WTC11 (cell line): ENCODE measurements around the gene ANKRD11. TPM values are rescaled to one million over a fixed set of nuclear protein-coding genes. Genes with fewer than 3 reads are reported as not detected.

Source experiments
- ATAC-seq: fragments of 200-7000 bp; cut with Tn5 transposase; 2 replicates; pipeline ENCODE4 v1.10.0; 2021; ENCODE audit warnings: mild to moderate bottlenecking, moderate library complexity
- CTCF ChIA-PET: fragments of 300-600 bp; sonication (Branson Sonifier 250); formaldehyde crosslinking; loops from one replicate; lab custom pipeline; 2021; ENCODE audit warnings: antibody characterized with exemption; lab: Charles Lee
- POLR2A ChIA-PET: fragments of 350-600 bp; sonication (Branson Sonifier 250); formaldehyde crosslinking; loops from one replicate; lab custom pipeline; 2021; ENCODE audit warnings: antibody characterized with exemption; lab: Charles Lee
- DNase-seq: peaks from one replicate; pipeline ENCODE4 v3.0.0; 2021; ENCODE audit warnings: low spot score
- H3K27ac Mint-ChIP-seq: 2 replicates; pipeline ENCODE4 v1.8.0; 2021; ENCODE audit warnings: mixed read lengths
- H3K27me3 Mint-ChIP-seq: 2 replicates; pipeline ENCODE4 v1.8.0; 2021; ENCODE audit warnings: low read depth, mild to moderate bottlenecking, moderate library complexity, mixed read lengths
- H3K36me3 Mint-ChIP-seq: 2 replicates; pipeline ENCODE4 v1.8.0; 2021; ENCODE audit warnings: mixed read lengths
- H3K4me1 Mint-ChIP-seq: 2 replicates; pipeline ENCODE4 v1.8.0; 2022; ENCODE audit warnings: mixed read lengths
- H3K4me3 Mint-ChIP-seq: 2 replicates; pipeline ENCODE4 v1.8.0; 2021; ENCODE audit warnings: mild to moderate bottlenecking, moderate library complexity, mixed read lengths
- H3K9me3 Mint-ChIP-seq: 2 replicates; pipeline ENCODE4 v1.8.0; 2021; ENCODE audit warnings: mixed read lengths
- CREM ChIP-seq: sonication (generic); formaldehyde crosslinking; IDR thresholded peaks from 2 replicates; pipeline ENCODE4 v1.8.1; 2022; ENCODE audit warnings: mild to moderate bottlenecking, missing genetic modification reagents, moderate library complexity
- ELF4 ChIP-seq: sonication (generic); formaldehyde crosslinking; IDR thresholded peaks from 2 replicates; pipeline ENCODE4 v1.8.1; 2022; ENCODE audit warnings: low read depth, mild to moderate bottlenecking, moderate library complexity, missing genetic modification reagents
- FOXJ3 ChIP-seq: sonication (generic); formaldehyde crosslinking; IDR thresholded peaks from 2 replicates; pipeline ENCODE4 v1.9.0; 2021; ENCODE audit warnings: missing genetic modification reagents, mild to moderate bottlenecking, borderline replicate concordance
- KAT7 ChIP-seq: sonication (generic); formaldehyde crosslinking; IDR thresholded peaks from 2 replicates; pipeline ENCODE4 v1.8.1; 2023; ENCODE audit warnings: missing genetic modification reagents, mild to moderate bottlenecking, borderline replicate concordance
- SMAD3 ChIP-seq: sonication (generic); formaldehyde crosslinking; IDR thresholded peaks from 2 replicates; pipeline ENCODE4 v1.8.0; 2022; ENCODE audit warnings: missing genetic modification reagents, mild to moderate bottlenecking, borderline replicate concordance
- SMAD4 ChIP-seq: sonication (generic); formaldehyde crosslinking; IDR thresholded peaks from 2 replicates; pipeline ENCODE4 v1.8.0; 2022; ENCODE audit warnings: mild to moderate bottlenecking, missing genetic modification reagents
- SP1 ChIP-seq: sonication (generic); formaldehyde crosslinking; conservative IDR thresholded peaks from 2 replicates; pipeline ENCODE4 v1.8.1; 2022; ENCODE audit warnings: missing genetic modification reagents
- TCF7 ChIP-seq: sonication (generic); formaldehyde crosslinking; IDR thresholded peaks from 2 replicates; pipeline ENCODE4 v1.8.0; 2022; ENCODE audit warnings: mild to moderate bottlenecking, low read depth, missing genetic modification reagents, moderate library complexity
- ZBTB21 ChIP-seq: sonication (generic); formaldehyde crosslinking; IDR thresholded peaks from 2 replicates; pipeline ENCODE4 v1.8.1; 2023; ENCODE audit warnings: mild to moderate bottlenecking, missing genetic modification reagents, borderline replicate concordance
- ZNF263 ChIP-seq: sonication (generic); formaldehyde crosslinking; IDR thresholded peaks from 2 replicates; pipeline ENCODE4 v1.8.1; 2022; ENCODE audit warnings: low read depth, mild to moderate bottlenecking, moderate library complexity, missing genetic modification reagents
- total RNA-seq: library from RNA; stranded (reverse); gene quantifications from 3 replicates; pipeline ENCODE4 v1.2.3, GENCODE V29; 2021
- TF ChIP-seq, protein P1 (sequence below): fragments of 250-450 bp; sonication (Bioruptor Pico); IDR thresholded peaks from 2 replicates; pipeline ENCODE4 v2.1.2; 2022; ENCODE audit warnings: mild to moderate bottlenecking, moderate library complexity
- TF ChIP-seq, protein P2 (sequence below): sonication (generic); formaldehyde crosslinking; IDR thresholded peaks from 2 replicates; pipeline ENCODE4 v1.8.0; 2022; ENCODE audit warnings: mild to moderate bottlenecking, missing genetic modification reagents
- TF ChIP-seq, protein P3 (sequence below): sonication (generic); formaldehyde crosslinking; IDR thresholded peaks from 2 replicates; pipeline ENCODE4 v1.8.1; 2022; ENCODE audit warnings: missing genetic modification reagents, borderline replicate concordance
- TF ChIP-seq, protein P4 (sequence below): sonication (generic); formaldehyde crosslinking; IDR thresholded peaks from 2 replicates; pipeline ENCODE4 v1.8.1; 2023; ENCODE audit warnings: mild to moderate bottlenecking, missing genetic modification reagents
- TF ChIP-seq, protein P5 (sequence below): sonication (generic); formaldehyde crosslinking; IDR thresholded peaks from 2 replicates; pipeline ENCODE4 v1.8.0; 2023; ENCODE audit warnings: missing genetic modification reagents, mild to moderate bottlenecking, borderline replicate concordance
- TF ChIP-seq, protein P6 (sequence below): fragments of 200-600 bp; IDR thresholded peaks from 2 replicates; pipeline ENCODE4 v1.8.0; 2022; ENCODE audit warnings: antibody characterized with exemption
- TF ChIP-seq, protein P7 (sequence below): sonication (generic); formaldehyde crosslinking; conservative IDR thresholded peaks from 2 replicates; pipeline ENCODE4 v1.8.1; 2022; ENCODE audit warnings: mild to moderate bottlenecking, missing genetic modification reagents
- TF ChIP-seq, protein P8 (sequence below): sonication (generic); formaldehyde crosslinking; conservative IDR thresholded peaks from 2 replicates; pipeline ENCODE4 v1.8.1; 2023; ENCODE audit warnings: mild to moderate bottlenecking, low read depth, missing genetic modification reagents, moderate library complexity

Gene ANKRD11
- total RNA-seq, 1 experiment from 2014 or later, result 184 TPM

DNA sequence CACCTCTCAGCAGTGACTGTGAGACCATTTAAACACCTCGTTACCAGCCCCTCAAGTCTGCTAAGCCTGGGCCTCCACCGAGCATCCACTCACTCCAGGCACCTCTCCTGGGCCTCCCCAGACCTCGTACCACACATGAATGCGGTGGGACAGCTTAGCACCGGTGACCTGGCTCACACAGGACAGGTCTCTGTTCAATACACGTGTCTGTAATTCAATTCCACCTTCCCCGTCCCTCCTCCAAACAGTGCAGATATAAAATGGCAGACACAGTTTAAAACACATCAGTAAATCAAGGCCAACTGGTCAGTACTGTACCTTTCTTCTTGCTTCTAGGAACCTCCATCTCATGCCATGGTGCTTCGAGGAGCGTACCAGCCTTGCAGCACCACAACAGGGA, 199.0 kb downstream of the ANKRD11 start (continued):
- TF ChIP-seq ZBTB21, result no peak
- no peak for TF ChIP-seq SMAD4 (CRISPR knock-in tag)
- TF ChIP-seq, protein P1, sequence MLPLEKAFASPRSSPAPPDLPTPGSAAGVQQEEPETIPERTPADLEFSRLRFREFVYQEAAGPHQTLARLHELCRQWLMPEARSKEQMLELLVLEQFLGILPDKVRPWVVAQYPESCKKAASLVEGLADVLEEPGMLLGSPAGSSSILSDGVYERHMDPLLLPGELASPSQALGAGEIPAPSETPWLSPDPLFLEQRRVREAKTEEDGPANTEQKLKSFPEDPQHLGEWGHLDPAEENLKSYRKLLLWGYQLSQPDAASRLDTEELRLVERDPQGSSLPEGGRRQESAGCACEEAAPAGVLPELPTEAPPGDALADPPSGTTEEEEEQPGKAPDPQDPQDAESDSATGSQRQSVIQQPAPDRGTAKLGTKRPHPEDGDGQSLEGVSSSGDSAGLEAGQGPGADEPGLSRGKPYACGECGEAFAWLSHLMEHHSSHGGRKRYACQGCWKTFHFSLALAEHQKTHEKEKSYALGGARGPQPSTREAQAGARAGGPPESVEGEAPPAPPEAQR (CRISPR knock-in tag), result no peak
- no peak for TF ChIP-seq SMAD3 (CRISPR knock-in tag)
- no peak for TF ChIP-seq CREM (CRISPR knock-in tag)
- no peak for TF ChIP-seq FOXJ3 (CRISPR knock-in tag)
- TF ChIP-seq, protein P2, sequence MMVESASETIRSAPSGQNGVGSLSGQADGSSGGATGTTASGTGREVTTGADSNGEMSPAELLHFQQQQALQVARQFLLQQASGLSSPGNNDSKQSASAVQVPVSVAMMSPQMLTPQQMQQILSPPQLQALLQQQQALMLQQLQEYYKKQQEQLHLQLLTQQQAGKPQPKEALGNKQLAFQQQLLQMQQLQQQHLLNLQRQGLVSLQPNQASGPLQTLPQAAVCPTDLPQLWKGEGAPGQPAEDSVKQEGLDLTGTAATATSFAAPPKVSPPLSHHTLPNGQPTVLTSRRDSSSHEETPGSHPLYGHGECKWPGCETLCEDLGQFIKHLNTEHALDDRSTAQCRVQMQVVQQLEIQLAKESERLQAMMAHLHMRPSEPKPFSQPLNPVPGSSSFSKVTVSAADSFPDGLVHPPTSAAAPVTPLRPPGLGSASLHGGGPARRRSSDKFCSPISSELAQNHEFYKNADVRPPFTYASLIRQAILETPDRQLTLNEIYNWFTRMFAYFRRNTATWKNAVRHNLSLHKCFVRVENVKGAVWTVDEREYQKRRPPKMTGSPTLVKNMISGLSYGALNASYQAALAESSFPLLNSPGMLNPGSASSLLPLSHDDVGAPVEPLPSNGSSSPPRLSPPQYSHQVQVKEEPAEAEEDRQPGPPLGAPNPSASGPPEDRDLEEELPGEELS (CRISPR knock-in tag), result no peak
- TF ChIP-seq, protein P3, sequence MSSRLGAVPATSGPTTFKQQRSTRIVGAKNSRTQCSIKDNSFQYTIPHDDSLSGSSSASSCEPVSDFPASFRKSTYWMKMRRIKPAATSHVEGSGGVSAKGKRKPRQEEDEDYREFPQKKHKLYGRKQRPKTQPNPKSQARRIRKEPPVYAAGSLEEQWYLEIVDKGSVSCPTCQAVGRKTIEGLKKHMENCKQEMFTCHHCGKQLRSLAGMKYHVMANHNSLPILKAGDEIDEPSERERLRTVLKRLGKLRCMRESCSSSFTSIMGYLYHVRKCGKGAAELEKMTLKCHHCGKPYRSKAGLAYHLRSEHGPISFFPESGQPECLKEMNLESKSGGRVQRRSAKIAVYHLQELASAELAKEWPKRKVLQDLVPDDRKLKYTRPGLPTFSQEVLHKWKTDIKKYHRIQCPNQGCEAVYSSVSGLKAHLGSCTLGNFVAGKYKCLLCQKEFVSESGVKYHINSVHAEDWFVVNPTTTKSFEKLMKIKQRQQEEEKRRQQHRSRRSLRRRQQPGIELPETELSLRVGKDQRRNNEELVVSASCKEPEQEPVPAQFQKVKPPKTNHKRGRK (CRISPR knock-in tag), result no peak

DNA sequence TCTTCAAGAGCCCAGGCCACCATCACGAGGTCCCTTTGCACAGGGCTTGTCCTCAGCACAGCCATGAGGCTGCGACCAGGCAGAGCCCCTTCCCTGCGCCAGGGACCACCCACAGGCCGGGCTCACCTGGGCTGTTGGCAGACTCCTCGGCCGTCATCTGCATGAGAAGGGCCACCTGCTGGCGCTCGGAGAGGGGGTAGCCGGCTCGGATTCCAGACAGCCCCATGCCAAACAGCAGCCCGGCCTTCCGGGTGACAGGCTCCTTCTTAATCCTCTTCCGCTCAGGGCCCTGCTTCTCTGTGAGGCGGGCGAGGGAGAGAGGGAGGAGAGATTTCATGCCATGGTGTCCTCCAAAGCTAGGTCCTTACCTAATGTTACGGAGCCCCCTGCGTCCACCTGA, 199.5 kb downstream of the ANKRD11 start:
- DNase-seq, result peak; percentile 96
- peaks cover 55% of the 10 kb centered on the region for H3K4me1 Mint-ChIP-seq
- ChIA-PET CTCF (interaction anchor here (1.0 to 8.2 kb wide), 5 partner anchors 17 to 103 kb away, joined by 3 to 89 read pairs (median 3); no protein-coding TSS in a partner anchor), POLR2A (no interaction called here)
- H3K27ac Mint-ChIP-seq, result peak overlapping the region; percentile 99
- peak; percentile 70 for ATAC-seq
- H3K27me3 Mint-ChIP-seq, result no peaks in the 10 kb centered on the region
- no peaks in the 10 kb centered on the region for H3K9me3 Mint-ChIP-seq
- peaks cover 18% of the 10 kb centered on the region for H3K36me3 Mint-ChIP-seq
- peak overlapping the region; percentile 47 for H3K4me3 Mint-ChIP-seq
- TF ChIP-seq, protein P4, sequence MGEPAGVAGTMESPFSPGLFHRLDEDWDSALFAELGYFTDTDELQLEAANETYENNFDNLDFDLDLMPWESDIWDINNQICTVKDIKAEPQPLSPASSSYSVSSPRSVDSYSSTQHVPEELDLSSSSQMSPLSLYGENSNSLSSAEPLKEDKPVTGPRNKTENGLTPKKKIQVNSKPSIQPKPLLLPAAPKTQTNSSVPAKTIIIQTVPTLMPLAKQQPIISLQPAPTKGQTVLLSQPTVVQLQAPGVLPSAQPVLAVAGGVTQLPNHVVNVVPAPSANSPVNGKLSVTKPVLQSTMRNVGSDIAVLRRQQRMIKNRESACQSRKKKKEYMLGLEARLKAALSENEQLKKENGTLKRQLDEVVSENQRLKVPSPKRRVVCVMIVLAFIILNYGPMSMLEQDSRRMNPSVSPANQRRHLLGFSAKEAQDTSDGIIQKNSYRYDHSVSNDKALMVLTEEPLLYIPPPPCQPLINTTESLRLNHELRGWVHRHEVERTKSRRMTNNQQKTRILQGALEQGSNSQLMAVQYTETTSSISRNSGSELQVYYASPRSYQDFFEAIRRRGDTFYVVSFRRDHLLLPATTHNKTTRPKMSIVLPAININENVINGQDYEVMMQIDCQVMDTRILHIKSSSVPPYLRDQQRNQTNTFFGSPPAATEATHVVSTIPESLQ, result no peak
- TF ChIP-seq ELF4 (no peak), TCF7 (CRISPR knock-in tag) (no peak), KAT7 (CRISPR knock-in tag) (peak; percentile 26; the same call in 1 of the 2 replicates), ZBTB21 (0 out of 2 replicates have a peak, but pooled peaks have one; percentile 38), ZNF263 (CRISPR knock-in tag) (no peak), SMAD4 (CRISPR knock-in tag) (no peak), SP1 (CRISPR knock-in tag) (peak; percentile 80)
- TF ChIP-seq, protein P5, sequence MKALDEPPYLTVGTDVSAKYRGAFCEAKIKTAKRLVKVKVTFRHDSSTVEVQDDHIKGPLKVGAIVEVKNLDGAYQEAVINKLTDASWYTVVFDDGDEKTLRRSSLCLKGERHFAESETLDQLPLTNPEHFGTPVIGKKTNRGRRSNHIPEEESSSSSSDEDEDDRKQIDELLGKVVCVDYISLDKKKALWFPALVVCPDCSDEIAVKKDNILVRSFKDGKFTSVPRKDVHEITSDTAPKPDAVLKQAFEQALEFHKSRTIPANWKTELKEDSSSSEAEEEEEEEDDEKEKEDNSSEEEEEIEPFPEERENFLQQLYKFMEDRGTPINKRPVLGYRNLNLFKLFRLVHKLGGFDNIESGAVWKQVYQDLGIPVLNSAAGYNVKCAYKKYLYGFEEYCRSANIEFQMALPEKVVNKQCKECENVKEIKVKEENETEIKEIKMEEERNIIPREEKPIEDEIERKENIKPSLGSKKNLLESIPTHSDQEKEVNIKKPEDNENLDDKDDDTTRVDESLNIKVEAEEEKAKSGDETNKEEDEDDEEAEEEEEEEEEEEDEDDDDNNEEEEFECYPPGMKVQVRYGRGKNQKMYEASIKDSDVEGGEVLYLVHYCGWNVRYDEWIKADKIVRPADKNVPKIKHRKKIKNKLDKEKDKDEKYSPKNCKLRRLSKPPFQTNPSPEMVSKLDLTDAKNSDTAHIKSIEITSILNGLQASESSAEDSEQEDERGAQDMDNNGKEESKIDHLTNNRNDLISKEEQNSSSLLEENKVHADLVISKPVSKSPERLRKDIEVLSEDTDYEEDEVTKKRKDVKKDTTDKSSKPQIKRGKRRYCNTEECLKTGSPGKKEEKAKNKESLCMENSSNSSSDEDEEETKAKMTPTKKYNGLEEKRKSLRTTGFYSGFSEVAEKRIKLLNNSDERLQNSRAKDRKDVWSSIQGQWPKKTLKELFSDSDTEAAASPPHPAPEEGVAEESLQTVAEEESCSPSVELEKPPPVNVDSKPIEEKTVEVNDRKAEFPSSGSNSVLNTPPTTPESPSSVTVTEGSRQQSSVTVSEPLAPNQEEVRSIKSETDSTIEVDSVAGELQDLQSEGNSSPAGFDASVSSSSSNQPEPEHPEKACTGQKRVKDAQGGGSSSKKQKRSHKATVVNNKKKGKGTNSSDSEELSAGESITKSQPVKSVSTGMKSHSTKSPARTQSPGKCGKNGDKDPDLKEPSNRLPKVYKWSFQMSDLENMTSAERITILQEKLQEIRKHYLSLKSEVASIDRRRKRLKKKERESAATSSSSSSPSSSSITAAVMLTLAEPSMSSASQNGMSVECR (CRISPR knock-in tag), result no peak
- TF ChIP-seq, protein P6, sequence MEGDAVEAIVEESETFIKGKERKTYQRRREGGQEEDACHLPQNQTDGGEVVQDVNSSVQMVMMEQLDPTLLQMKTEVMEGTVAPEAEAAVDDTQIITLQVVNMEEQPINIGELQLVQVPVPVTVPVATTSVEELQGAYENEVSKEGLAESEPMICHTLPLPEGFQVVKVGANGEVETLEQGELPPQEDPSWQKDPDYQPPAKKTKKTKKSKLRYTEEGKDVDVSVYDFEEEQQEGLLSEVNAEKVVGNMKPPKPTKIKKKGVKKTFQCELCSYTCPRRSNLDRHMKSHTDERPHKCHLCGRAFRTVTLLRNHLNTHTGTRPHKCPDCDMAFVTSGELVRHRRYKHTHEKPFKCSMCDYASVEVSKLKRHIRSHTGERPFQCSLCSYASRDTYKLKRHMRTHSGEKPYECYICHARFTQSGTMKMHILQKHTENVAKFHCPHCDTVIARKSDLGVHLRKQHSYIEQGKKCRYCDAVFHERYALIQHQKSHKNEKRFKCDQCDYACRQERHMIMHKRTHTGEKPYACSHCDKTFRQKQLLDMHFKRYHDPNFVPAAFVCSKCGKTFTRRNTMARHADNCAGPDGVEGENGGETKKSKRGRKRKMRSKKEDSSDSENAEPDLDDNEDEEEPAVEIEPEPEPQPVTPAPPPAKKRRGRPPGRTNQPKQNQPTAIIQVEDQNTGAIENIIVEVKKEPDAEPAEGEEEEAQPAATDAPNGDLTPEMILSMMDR, result no peak
- TF ChIP-seq, protein P7, sequence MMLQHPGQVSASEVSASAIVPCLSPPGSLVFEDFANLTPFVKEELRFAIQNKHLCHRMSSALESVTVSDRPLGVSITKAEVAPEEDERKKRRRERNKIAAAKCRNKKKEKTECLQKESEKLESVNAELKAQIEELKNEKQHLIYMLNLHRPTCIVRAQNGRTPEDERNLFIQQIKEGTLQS (CRISPR knock-in tag), result no peak
- TF ChIP-seq, protein P8, sequence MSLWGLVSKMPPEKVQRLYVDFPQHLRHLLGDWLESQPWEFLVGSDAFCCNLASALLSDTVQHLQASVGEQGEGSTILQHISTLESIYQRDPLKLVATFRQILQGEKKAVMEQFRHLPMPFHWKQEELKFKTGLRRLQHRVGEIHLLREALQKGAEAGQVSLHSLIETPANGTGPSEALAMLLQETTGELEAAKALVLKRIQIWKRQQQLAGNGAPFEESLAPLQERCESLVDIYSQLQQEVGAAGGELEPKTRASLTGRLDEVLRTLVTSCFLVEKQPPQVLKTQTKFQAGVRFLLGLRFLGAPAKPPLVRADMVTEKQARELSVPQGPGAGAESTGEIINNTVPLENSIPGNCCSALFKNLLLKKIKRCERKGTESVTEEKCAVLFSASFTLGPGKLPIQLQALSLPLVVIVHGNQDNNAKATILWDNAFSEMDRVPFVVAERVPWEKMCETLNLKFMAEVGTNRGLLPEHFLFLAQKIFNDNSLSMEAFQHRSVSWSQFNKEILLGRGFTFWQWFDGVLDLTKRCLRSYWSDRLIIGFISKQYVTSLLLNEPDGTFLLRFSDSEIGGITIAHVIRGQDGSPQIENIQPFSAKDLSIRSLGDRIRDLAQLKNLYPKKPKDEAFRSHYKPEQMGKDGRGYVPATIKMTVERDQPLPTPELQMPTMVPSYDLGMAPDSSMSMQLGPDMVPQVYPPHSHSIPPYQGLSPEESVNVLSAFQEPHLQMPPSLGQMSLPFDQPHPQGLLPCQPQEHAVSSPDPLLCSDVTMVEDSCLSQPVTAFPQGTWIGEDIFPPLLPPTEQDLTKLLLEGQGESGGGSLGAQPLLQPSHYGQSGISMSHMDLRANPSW, result no peak
